GM21737 (cell line): Measurements from ENCODE around the gene E2F2.

ENCODE experiments used
- ATAC-seq: cut with Tn5 transposase; IDR thresholded peaks from one replicate; pipeline ENCODE4 v1.9.1; 2021; ENCODE audit warnings: mild to moderate bottlenecking, moderate library complexity; ENCODE audit not compliant: unreplicated experiment

The E2F2 gene

GRCh38 chr1:23469372-23469982 is 61.6 kb downstream of the E2F2 start:
- no peak for ATAC-seq

GRCh38 chr1:23466423-23466989 is 64.5 kb downstream of the E2F2 start:
- no peak for ATAC-seq

- no peak for ATAC-seq
Observed at GRCh38 chr1:23463286-23463685, 67.7 kb downstream of the E2F2 start.

- ATAC-seq = no peak
Observed at GRCh38 chr1:23462766-23463165, 68.3 kb downstream of the E2F2 start.

GRCh38 chr1:23461050-23461449 is 70.0 kb downstream of the E2F2 start:
- ATAC-seq = no peak

GRCh38 chr1:23460519-23460918 is 70.5 kb downstream of the E2F2 start:
- ATAC-seq = no peak

- no peak for ATAC-seq
Observed at GRCh38 chr1:23459338-23459757, 71.7 kb downstream of the E2F2 start.
